A673 (cell line): ENCODE data around the gene SLC29A2. TPM values are rescaled to one million over a fixed set of nuclear protein-coding genes. Genes with fewer than 3 reads are reported as not detected.
"Not testable (repeated sequence)": the region's sequence is repeated elsewhere in the genome, so short reads cannot be mapped to it uniquely, and the experiment has no call there.

Experiments used
- BruUV-seq: library from RNA; stranded (reverse); fragments of 400-500 nt; replicated peaks from 2 replicates; lab custom pipeline; 2021; lab: Mats Ljungman, UMichigan
- CTCF ChIA-PET: fragments of 300-600 bp; sonication (Branson Sonifier 250); formaldehyde crosslinking; loops from one replicate; lab custom pipeline; 2022; ENCODE audit warnings: antibody characterized with exemption; lab: Charles Lee
- POLR2A ChIA-PET: fragments of 300-600 bp; sonication (Branson Sonifier 250); formaldehyde crosslinking; loops from one replicate; lab custom pipeline; 2022; ENCODE audit warnings: antibody characterized with exemption; ENCODE audit not compliant: low non-redundant PET; lab: Charles Lee
- DNase-seq: peaks from one replicate; pipeline ENCODE4 v3.0.0-alpha.2; 2015; ENCODE audit warnings: low spot score
- H3K27ac ChIP-seq: fragments of 200-600 bp; sonication (generic); 2 replicates; pipeline ENCODE4 v1.5.1; 2016; ENCODE audit warnings: mixed run types, low read depth, mild to moderate bottlenecking, mixed read lengths, antibody characterized with exemption, low read length; ENCODE audit not compliant: poor library complexity, severe bottlenecking
- H3K27me3 ChIP-seq: fragments of 200-600 bp; sonication (generic); replicated peaks from 2 replicates; pipeline ENCODE4 v1.6.1; 2017; ENCODE audit warnings: mixed run types, low read depth, mild to moderate bottlenecking, mixed read lengths, antibody characterized with exemption, low read length; ENCODE audit not compliant: insufficient read depth, poor library complexity
- H3K36me3 ChIP-seq: fragments of 200-600 bp; sonication (generic); 2 replicates; pipeline ENCODE4 v1.6.1; 2016; ENCODE audit warnings: mixed run types, mild to moderate bottlenecking, mixed read lengths, antibody characterized with exemption, low read length; ENCODE audit not compliant: insufficient read depth, poor library complexity, severe bottlenecking
- H3K4me1 ChIP-seq: fragments of 200-600 bp; sonication (generic); 2 replicates; pipeline ENCODE4 v1.6.1; 2017; ENCODE audit warnings: mixed run types, mild to moderate bottlenecking, mixed read lengths, antibody characterized with exemption, low read length; ENCODE audit not compliant: insufficient read depth, poor library complexity, severe bottlenecking
- H3K4me3 ChIP-seq: fragments of 200-600 bp; sonication (generic); 2 replicates; pipeline ENCODE4 v1.5.1; 2016; ENCODE audit warnings: low read depth, mixed run types, mild to moderate bottlenecking, mixed read lengths, low read length; ENCODE audit not compliant: poor library complexity, severe bottlenecking
- H3K9me3 ChIP-seq: fragments of 200-600 bp; sonication (generic); 2 replicates; pipeline ENCODE4 v1.6.1; 2016; ENCODE audit warnings: mixed run types, low read depth, mild to moderate bottlenecking, mixed read lengths, antibody characterized with exemption, low read length; ENCODE audit not compliant: poor library complexity, severe bottlenecking
- CTCF ChIP-seq: fragments of 300-800, 200-600 bp; sonication (generic); conservative IDR thresholded peaks from 2 replicates; pipeline ENCODE4 v1.5.1; 2017; ENCODE audit warnings: low read depth, mild to moderate bottlenecking, antibody characterized with exemption, low read length, moderate library complexity, mixed read lengths
- EZH2 ChIP-seq: fragments of 200-600 bp; sonication (generic); IDR thresholded peaks from 2 replicates; pipeline ENCODE4 v1.6.1; 2017; ENCODE audit warnings: borderline replicate concordance, low read depth, mild to moderate bottlenecking, mixed read lengths, antibody characterized with exemption, low read length; ENCODE audit not compliant: poor library complexity, severe bottlenecking
- intact Hi-C: fragments of 100-400 bp; cut with micrococcal nuclease; formaldehyde crosslinking; loops from one replicate; pipeline ENCODE4 v1.10.0; 2022; ENCODE audit not compliant: unreplicated experiment
- total RNA-seq: library from RNA; stranded (reverse); gene quantifications from 2 replicates; pipeline ENCODE4 v1.2.3, GENCODE V29; 2021

SLC29A2 gene
- total RNA-seq, 1 experiment from 2014 or later = 62.4 TPM

- no peaks in the 10 kb centered on the region for H3K4me1 ChIP-seq
- no peak overlapping the region for H3K4me3 ChIP-seq
- intact Hi-C loops = no loop called here
- H3K36me3 ChIP-seq = peaks cover 45% of the 10 kb centered on the region
- H3K9me3 ChIP-seq = no peaks in the 10 kb centered on the region
- no TSS peak for BruUV-seq
- no peak for TF ChIP-seq CTCF
- TF ChIP-seq EZH2 = no peak
- no peaks in the 10 kb centered on the region for H3K27me3 ChIP-seq
- CTCF ChIA-PET = no interaction called here
- peak overlapping the region; percentile 4 for H3K27ac ChIP-seq
- POLR2A ChIA-PET = interaction anchor here (0.6 to 0.7 kb wide), 2 partner anchors 25 to 379 kb away, joined by 3 read pairs; no protein-coding TSS in a partner anchor
- no peak for DNase-seq
These were observed 10.0 kb downstream of the SLC29A2 start for GRCh38 chr11:66361502-66361941.

DNA sequence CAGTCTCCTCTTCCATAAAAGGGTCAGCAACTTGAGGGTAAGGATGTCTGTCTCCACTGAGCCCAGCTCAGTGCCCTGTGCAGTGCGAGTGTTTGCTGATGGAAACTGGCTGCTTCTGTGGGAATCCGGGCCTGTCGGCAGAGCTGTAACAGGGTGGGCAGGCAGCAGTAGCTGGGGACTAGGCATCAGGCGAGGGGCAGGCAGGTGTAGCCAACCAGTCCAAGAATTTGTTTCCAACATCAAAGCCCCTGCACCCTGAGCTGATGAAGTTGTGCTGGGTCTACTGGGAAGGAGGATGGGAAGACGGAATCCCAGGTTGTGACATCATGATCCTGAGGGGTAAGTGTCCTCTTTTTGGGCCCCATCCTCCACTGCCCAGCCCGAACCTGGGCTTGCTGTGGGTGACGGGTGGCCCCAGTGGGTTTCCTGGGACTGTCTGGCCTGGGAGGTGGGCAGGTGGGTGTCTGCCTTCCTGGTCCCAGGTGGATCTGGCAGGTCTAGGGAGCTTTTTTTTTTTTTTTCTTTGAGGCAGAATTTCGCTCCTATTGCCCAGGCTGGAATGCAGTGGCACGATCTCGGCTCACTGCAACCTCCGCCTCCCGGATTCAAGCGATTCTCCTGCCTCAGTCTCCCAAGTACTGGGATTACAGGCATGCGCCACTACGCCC lies 11.0 kb downstream of the SLC29A2 start:
- peaks cover 36% of the 10 kb centered on the region for H3K36me3 ChIP-seq
- no peak overlapping the region for H3K4me3 ChIP-seq
- ChIA-PET POLR2A (interaction anchor here (0.6 kb wide), 1 partner anchor 12 kb away, joined by 3 read pairs; no protein-coding TSS in a partner anchor), CTCF (interaction anchor here (0.6 to 0.7 kb wide), 3 partner anchors 86 to 1034 kb away, joined by 3 to 5 read pairs (median 4); partner anchors contain the start of gene MUS81)
- TF ChIP-seq CTCF (no peak), EZH2 (no peak)
- H3K27ac ChIP-seq = peak overlapping the region; percentile 4
- H3K9me3 ChIP-seq = no peaks in the 10 kb centered on the region
- no TSS peak for BruUV-seq
- H3K27me3 ChIP-seq = no peaks in the 10 kb centered on the region
- no peak for DNase-seq
- intact Hi-C loops = no loop called here
- H3K4me1 ChIP-seq = no peaks in the 10 kb centered on the region

DNA sequence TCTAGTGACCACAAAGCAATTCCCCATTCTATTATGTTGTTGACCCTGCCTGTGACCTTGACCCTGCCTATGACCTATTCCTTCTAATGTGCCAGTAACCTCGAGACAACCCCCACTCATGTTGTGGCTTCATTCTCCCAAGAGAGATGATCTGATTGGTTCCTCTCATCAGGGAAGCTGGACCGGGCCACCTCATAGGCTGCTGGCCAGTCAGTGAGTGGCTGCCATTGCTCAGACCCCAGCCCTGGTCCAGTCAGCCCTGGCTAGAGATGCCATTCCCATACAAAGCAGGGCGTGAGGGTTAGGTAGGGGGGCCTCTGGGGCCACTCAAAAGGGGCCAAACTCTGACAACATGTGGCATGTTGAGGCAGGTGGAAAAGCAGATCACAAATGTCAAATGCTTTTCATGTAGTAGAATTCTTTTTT lies 11.9 kb downstream of the SLC29A2 start:
- ChIA-PET POLR2A (no interaction called here), CTCF (no interaction called here)
- no TSS peak for BruUV-seq
- Histone ChIP-seq H3K27me3 (no peaks in the 10 kb centered on the region), H3K4me3 (no peak overlapping the region), H3K36me3 (peaks cover 28% of the 10 kb centered on the region), H3K4me1 (no peaks in the 10 kb centered on the region), H3K9me3 (no peaks in the 10 kb centered on the region), H3K27ac (no peak overlapping the region)
- TF ChIP-seq EZH2 (no peak), CTCF (no peak)
- no peak for DNase-seq
- intact Hi-C loops = no loop called here

GRCh38 chr11:66350560-66351235 lies 20.9 kb downstream of the SLC29A2 start:
- H3K27me3 ChIP-seq, POLR2A ChIA-PET, intact Hi-C loops, H3K9me3 ChIP-seq, BruUV-seq, H3K36me3 ChIP-seq, H3K4me3 ChIP-seq, H3K27ac ChIP-seq, CTCF ChIA-PET, DNase-seq: not testable (repeated sequence)
- peaks cover 20% of the 10 kb centered on the region for H3K4me1 ChIP-seq
